22Rv1 (cell line): ENCODE measurements around the gene RNF220.

Experiments
- CTCF ChIP-seq: fragments of 450-650 bp; IDR thresholded peaks from 2 replicates; pipeline ENCODE4 v1.5.1; 2017; ENCODE audit warnings: mild to moderate bottlenecking
- ZFX ChIP-seq: fragments of 450-650 bp; IDR thresholded peaks from 2 replicates; pipeline ENCODE4 v1.6.1; 2017; ENCODE audit warnings: antibody characterized with exemption, borderline replicate concordance

- TF ChIP-seq CTCF (no peak), ZFX (no peak)
Measured at GRCh38 chr1:44660176-44660575, 255.1 kb downstream of the RNF220 start.
